ENCODE results near the gene GNG7. TPM values are rescaled to one million over a fixed set of nuclear protein-coding genes. Genes with fewer than 3 reads are reported as not detected.

The GNG7 gene
- polyA plus RNA-seq, 1 donor (not counting 4 experiments of a cell fraction or from before 2014, with no cell fraction given), result 0.01 TPM

DNA sequence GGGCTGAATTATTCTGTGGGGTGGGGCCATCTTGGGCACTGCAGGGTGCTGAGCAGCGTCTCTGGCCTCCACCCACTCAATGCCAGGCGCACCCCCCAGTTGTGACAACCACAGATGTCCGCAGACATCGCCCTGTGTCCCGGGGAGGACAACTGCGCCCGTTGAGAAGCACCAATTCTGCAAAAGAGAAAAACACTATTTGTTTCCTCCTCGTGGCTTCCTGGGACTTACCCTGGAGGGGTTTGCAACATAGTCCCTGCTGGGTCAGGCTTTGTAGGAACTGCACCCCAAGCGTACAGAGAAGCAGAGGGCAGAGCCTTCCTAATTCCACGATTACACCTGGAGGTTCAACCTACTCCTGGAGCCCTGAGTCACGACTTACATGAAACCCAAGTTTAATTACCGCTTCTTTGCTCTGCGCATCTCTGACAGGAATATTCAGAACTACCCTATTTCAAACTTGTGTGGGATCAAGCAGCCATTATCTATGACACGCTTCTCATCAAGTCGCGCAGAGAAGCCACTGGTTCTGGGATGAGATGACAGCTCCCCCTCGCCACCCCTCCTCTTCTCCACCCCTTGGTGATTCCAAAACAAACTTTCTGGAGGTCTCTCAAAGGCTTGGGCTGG lies 48.4 kb upstream of the GNG7 start:
- DNase-seq (ENCODE audit: low read depth, low spot score), result no peak
- Histone ChIP-seq H3K4me1 (ENCODE audit: control insufficient read depth, extremely low read depth, insufficient read depth, low read length) (no peaks in the 10 kb centered on the region), H2AFZ (ENCODE audit: control insufficient read depth, low read length) (no peak overlapping the region), H3K9me3 (ENCODE audit: control insufficient read depth, low read depth, low read length) (no peaks in the 10 kb centered on the region), H3K4me2 (ENCODE audit: control insufficient read depth, extremely low read depth, insufficient read depth, low read depth, low read length) (no peak overlapping the region), H3K9ac (ENCODE audit: control insufficient read depth, extremely low read depth, insufficient read depth, low read length) (no peak overlapping the region), H3K27me3 (ENCODE audit: control insufficient read depth, extremely low read depth, insufficient read depth, low read length) (no peaks in the 10 kb centered on the region), H4K20me1 (ENCODE audit: control insufficient read depth, extremely low read depth, insufficient read depth, low read length) (no peaks in the 10 kb centered on the region), H3K36me3 (ENCODE audit: control insufficient read depth in 2 of 2, extremely low read depth in 1 of 2, insufficient read depth in 2 of 2, low read length in 2 of 2) (peaks cover 6 to 11% of the 10 kb centered on the region in 2 experiments), H3K79me2 (ENCODE audit: control insufficient read depth, insufficient read depth, low read length) (no peaks in the 10 kb centered on the region), H3K4me3 (ENCODE audit: control insufficient read depth in 2 of 3, extremely low read depth in 1 of 3, insufficient read depth in 2 of 3, low read depth in 1 of 3, low read length in 3 of 3) (no peak overlapping the region), H3K9me1 (ENCODE audit: control insufficient read depth, extremely low read depth, insufficient read depth, low read length) (no peaks in the 10 kb centered on the region), H3K27ac (ENCODE audit: control insufficient read depth, insufficient read depth, low read length) (no peak overlapping the region)
- TF ChIP-seq, protein P1, sequence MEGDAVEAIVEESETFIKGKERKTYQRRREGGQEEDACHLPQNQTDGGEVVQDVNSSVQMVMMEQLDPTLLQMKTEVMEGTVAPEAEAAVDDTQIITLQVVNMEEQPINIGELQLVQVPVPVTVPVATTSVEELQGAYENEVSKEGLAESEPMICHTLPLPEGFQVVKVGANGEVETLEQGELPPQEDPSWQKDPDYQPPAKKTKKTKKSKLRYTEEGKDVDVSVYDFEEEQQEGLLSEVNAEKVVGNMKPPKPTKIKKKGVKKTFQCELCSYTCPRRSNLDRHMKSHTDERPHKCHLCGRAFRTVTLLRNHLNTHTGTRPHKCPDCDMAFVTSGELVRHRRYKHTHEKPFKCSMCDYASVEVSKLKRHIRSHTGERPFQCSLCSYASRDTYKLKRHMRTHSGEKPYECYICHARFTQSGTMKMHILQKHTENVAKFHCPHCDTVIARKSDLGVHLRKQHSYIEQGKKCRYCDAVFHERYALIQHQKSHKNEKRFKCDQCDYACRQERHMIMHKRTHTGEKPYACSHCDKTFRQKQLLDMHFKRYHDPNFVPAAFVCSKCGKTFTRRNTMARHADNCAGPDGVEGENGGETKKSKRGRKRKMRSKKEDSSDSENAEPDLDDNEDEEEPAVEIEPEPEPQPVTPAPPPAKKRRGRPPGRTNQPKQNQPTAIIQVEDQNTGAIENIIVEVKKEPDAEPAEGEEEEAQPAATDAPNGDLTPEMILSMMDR (optimal IDR thresholded peaks at IDR 0.05 in 1 of 3, IDR thresholded peaks at IDR 0.05 in 1 of 3, conservative IDR thresholded peaks at IDR 0.05 in 1 of 3; ENCODE audit: extremely low read depth in 1 of 3, insufficient read depth in 2 of 3, low read length in 3 of 3), result no peak
- FAIRE-seq, result no peak
- dilution Hi-C loops (cut with MboI; ENCODE audit: extremely low pct_ligation_motif_present, low sequenced_read_pairs), result no loop called here

DNA sequence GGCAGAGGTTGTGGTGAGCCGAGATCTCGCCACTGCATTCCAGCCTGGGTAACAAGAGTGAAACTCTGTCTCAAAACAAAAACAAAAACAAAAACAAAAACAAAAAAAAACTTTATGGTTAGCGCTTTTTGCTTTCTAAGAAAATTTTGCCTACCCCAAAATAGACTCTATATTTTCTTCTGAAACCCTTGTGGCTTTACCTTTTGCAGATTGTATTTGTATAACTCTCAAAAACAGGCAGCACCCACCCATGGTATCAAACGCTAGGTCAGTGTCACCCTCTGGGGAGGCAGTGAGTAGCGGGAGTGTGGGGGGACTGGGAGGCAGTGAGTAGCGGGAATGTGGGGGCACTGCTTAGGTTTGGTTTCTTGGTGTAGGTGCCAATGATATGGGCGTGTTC lies 44.9 kb upstream of the GNG7 start:
- DNase-seq (ENCODE audit: low read depth, low spot score) (no peak), FAIRE-seq (no peak)
- Histone ChIP-seq H3K27me3 (ENCODE audit: control insufficient read depth, extremely low read depth, insufficient read depth, low read length) (no peaks in the 10 kb centered on the region), H3K4me1 (ENCODE audit: control insufficient read depth, extremely low read depth, insufficient read depth, low read length) (no peaks in the 10 kb centered on the region), H3K36me3 (ENCODE audit: control insufficient read depth in 2 of 2, extremely low read depth in 1 of 2, insufficient read depth in 2 of 2, low read length in 2 of 2) (no peaks in the 10 kb centered on the region), H3K4me3 (ENCODE audit: control insufficient read depth in 2 of 3, extremely low read depth in 1 of 3, insufficient read depth in 2 of 3, low read depth in 1 of 3, low read length in 3 of 3) (no peak overlapping the region), H3K79me2 (ENCODE audit: control insufficient read depth, insufficient read depth, low read length) (no peaks in the 10 kb centered on the region), H3K9me3 (ENCODE audit: control insufficient read depth, low read depth, low read length) (no peaks in the 10 kb centered on the region), H3K9ac (ENCODE audit: control insufficient read depth, extremely low read depth, insufficient read depth, low read length) (no peak overlapping the region), H4K20me1 (ENCODE audit: control insufficient read depth, extremely low read depth, insufficient read depth, low read length) (no peaks in the 10 kb centered on the region), H3K9me1 (ENCODE audit: control insufficient read depth, extremely low read depth, insufficient read depth, low read length) (no peaks in the 10 kb centered on the region), H3K4me2 (ENCODE audit: control insufficient read depth, extremely low read depth, insufficient read depth, low read depth, low read length) (no peak overlapping the region), H3K27ac (ENCODE audit: control insufficient read depth, insufficient read depth, low read length) (no peak overlapping the region), H2AFZ (ENCODE audit: control insufficient read depth, low read length) (no peak overlapping the region)
- TF ChIP-seq, protein P1 (optimal IDR thresholded peaks at IDR 0.05 in 1 of 3, IDR thresholded peaks at IDR 0.05 in 1 of 3, conservative IDR thresholded peaks at IDR 0.05 in 1 of 3; ENCODE audit: extremely low read depth in 1 of 3, insufficient read depth in 2 of 3, low read length in 3 of 3), result no peak
- TF ChIP-seq EZH2 (IDR thresholded peaks at IDR 0.05; ENCODE audit: low read length), result no peak
- dilution Hi-C loops (cut with MboI; ENCODE audit: extremely low pct_ligation_motif_present, low sequenced_read_pairs), result no loop called here
